Stimulated activated CD4-positive, alpha-beta T cell treated with anti-CD3 and anti-CD28 coated beads, Interleukin-4, amount 100 ng/mL, for 48 hours (primary cell): ENCODE data around the gene DNAJB1.

Source experiments
- DNase-seq, 2 donors: peaks; one replicate each; pipeline ENCODE4 v3.0.0-alpha.2; 2020; ENCODE audit warnings: low read depth in 2 of 2

The DNAJB1 gene

DNA sequence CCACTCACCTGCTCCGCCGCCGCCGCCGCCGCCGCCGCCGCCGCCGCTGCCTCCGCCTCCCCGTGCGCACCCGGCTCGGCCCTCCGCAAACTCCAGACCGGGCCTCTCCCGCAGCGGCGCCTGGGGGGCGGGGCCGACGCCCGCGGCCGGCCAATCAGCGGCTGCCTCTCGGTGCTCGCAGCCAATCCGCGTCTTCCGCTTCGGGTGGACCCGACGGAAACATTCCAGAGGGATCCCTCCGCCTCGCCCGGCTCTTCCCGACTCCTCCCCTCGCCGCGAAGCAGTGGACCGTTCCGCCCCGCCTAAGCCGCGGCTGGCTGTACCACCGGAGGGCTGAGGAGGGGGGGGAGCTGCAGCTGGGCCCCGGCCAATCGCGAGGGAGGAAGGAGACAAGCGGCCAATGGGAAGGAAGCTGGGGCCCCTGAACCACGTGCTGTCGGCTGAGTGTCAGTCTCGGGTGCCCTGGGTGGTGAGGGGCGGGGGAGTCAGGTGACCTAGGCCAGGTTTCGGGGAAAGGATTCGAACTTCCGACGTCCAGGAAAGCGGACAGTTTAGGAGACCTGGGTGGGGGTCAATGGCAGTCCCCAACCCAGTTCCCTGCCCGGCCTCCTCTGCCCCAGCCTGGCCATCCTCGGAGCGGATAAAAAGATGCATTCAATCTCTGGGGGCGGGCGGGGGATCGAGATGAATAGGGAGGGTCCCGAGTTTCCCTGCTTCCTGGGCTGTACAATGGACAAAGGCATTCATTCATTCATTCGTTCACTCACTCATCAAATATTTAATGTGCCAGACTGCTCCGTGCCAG is 22.0 kb downstream of the DNAJB1 start, which contains the start of gene GIPC1:
Gene GIPC1 (minus strand): TSS at position 99 of the 805 bp plus-strand sequence. CDS start 13,151 bp downstream, outside the sequence.
- peak; percentile 72 to 81 for DNase-seq

DNA sequence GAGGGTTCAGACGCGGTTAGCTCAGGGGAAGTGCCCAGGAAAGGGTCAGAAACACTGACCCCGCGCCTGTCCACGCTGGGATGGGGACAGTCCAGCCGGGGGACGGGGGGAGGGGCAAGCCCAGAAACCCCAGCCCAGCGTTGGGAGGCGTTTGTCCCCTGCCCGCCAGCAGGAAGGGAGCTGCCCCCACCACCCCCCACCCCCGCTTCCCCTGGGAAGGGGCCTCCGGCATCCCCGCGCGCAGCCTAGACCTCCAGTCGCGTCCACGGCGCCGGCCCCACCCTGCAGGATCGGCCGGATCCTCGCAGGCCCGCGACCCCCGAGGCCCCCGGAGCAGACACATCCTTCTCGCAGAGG is 22.5 kb downstream of the DNAJB1 start:
- no peak for DNase-seq

- DNase-seq: no peak
These were observed 23.1 kb downstream of the DNAJB1 start for GRCh38 chr19:14494910-14495671.

- no peak for DNase-seq
These were observed 23.8 kb downstream of the DNAJB1 start for GRCh38 chr19:14494411-14494810.

- DNase-seq: no peak
These were observed 25.4 kb downstream of the DNAJB1 start for GRCh38 chr19:14492756-14493337.

GRCh38 chr19:14487370-14488125 is 30.6 kb downstream of the DNAJB1 start:
- no peak for DNase-seq

DNA sequence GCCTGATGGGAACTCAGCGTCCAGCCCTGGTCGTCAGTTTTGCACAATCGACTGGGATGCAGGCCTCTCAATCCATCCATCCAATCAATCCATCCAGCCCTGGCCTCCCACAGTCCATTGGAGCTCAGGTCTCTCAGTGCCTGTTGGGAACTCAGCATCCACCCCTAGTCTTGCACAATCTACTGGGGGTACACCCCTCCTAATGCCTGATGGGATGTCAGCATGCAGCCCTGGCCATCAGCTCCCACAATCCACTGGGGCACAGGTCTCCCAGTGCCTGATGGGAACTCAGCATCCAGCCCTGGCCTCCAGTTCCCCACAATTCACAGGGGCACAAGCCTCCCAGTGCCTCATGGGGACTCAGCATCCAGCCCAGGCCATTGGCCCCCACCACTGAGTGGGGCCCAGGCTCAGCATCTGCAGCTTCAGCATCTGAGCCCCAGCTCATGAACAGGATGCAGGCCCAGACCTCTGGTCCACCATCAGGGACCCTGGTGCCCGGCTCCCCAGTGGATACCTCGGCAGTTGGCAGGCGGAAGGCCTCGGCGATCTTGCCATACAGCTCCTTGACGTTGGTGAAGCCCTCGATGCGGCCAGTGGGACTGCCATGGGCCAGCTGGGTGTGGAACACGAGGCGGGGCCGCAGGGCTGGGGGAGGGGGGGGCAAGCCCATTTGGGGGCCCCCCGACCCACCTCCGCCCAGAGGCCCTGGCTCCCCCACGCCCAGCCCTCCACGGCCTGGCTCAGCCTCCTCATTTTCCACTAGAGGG is 35.8 kb downstream of the DNAJB1 start:
- no peak for DNase-seq

DNA sequence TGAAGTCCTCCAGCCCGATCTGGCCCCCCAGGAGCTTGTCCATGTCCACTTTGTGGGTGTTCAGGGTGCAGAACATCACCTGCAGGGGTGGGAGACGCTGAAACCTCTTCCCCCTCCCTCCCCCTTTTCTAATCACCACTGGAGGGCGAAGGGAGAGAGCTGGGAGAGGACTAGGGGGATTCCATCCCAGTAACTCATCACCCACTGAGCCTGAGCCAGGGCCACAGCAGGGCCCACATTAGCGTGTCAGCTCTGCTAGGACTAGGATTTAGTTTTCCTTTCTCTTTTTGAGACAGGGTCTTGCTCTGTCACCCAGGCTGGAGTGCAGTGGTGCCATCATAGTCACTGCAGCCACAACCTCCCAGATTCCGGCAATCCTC is 37.5 kb downstream of the DNAJB1 start:
- no peak for DNase-seq

- peak; percentile 61 to 75 for DNase-seq
These were observed 38.1 kb downstream of the DNAJB1 start for GRCh38 chr19:14479975-14480699.

DNA sequence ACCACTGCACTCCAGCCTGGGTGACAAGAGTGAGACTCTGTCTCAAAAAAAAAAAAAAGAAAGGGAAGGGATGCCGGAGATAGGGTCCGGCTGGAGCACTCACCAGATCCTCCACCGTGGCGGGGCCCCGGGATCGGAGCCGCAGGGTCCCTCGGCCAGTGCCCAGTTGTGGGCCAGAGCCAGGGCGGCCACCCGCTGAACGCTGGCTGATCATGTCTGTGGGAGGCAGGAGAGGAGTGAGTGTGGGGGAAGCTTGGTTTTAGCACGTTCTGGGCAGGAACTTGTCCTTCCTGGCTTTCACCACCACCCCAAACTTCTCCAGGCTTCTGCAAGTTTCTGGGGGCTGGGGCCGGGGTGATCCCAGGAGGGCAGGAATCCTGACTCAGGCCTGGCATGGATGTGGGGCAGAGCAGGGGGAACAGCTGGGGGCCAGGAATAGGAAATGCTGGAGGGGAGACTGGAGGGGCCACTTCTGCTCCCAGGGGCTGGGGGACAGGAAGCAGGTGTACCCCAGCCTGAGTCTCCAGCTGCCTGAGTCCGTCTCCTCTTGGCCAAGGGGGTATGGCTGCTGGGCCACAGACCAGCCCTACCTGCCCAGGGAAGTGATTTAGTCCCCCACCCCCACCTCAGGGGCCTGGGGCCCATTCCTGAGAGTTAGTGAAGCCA is 38.8 kb downstream of the DNAJB1 start:
- no peak for DNase-seq

DNA sequence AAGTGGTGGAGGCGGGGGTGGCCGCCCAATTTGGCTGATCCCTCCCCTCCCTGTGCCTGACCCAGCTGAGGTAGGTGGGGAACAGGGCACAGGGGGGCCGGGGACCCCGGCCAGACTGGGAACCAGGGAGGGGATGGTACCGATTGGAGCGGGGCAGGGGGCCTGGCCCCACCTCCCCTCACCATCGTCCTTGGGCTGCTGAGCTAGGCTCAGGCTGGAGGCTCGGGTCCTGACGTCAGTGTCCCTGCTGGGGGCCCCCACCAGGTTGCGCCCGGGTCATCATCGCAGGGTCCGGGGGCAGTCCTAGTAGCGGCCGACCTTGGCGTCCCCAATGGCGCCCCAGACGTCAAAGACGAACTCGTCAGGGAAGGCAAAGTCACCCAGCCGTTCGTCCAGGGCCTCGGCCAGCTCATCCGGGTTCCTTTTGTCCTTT is 40.1 kb downstream of the DNAJB1 start:
- DNase-seq: no peak

GRCh38 chr19:14477418-14478112 is 40.6 kb downstream of the DNAJB1 start:
- no peak for DNase-seq

DNA sequence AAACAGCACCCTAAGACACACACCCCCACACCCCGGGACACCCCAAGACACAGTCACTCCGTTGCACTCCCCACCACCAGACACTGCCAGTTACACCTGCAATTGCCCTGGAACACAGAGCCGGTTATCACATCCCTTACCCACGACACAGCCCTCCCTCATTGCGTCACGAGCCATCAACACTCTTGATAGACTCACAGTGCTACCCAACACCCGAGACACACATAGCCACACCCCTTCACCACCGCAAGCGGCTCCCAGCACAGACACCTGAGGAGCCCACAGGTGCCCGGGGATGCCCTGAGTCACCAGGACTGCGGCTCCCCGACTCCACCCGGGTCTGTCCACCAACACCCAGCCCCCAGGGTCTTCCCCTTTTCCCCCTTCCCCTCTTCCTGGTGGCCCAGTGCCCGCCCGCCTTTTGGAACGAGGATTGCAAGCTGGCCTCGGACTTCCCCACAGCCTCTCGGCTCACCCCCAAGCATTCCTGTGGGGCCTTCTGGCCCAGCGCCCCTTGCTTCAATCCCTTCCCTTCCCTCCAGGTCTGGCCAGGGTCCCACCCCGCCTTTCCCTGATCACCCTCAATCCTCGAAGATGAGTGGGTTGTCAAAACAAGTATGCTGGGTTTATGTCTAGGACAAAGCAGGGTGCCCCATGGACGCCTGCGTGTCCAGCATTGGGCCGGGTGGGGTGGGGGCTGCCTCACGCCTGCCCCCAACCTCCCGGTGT is 41.4 kb downstream of the DNAJB1 start:
- no peak for DNase-seq

DNA sequence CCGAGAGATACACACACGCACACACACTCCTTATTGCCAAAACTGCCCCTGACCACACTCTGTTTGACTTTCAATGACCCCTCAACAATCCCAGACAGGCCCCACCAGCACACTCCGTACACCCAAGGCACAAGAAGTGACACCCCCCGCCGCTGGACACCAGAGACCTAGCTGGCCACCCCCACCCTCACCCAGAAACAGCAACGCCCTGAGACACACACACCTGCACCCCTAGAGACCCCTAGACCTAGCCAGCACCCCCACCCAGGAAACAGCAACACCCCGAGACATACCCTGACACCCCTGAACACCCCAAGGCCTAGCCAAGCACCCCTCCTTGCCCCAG is 41.9 kb downstream of the DNAJB1 start:
- no peak for DNase-seq

GRCh38 chr19:14475251-14476073 is 42.7 kb downstream of the DNAJB1 start, which contains the start of gene PTGER1:
TSS of gene PTGER1 (minus strand) at chr19:14475354. CDS start at chr19:14474320, 1,034 bp downstream.
- peak in 1 of 2 donors; percentile 39 for DNase-seq

DNA sequence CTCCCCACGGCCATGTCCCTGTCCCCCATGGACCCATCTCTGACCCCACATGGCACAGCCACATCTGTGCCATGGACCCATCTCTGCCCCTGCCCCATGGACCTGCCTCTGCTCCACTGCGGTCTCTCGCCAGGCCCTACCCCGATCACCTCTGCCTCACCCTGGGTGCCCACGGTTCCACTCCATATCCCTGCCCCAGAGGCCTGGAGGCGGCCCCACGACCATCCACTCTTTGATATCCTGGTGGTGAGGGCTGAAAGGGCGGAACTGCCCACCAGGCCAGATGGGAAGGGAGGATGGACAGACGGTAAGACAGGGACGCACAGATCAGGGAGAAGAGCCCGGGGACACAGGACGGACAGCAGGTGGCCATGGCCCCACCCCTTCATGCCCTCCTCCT is 43.4 kb downstream of the DNAJB1 start:
- DNase-seq: no peak

DNA sequence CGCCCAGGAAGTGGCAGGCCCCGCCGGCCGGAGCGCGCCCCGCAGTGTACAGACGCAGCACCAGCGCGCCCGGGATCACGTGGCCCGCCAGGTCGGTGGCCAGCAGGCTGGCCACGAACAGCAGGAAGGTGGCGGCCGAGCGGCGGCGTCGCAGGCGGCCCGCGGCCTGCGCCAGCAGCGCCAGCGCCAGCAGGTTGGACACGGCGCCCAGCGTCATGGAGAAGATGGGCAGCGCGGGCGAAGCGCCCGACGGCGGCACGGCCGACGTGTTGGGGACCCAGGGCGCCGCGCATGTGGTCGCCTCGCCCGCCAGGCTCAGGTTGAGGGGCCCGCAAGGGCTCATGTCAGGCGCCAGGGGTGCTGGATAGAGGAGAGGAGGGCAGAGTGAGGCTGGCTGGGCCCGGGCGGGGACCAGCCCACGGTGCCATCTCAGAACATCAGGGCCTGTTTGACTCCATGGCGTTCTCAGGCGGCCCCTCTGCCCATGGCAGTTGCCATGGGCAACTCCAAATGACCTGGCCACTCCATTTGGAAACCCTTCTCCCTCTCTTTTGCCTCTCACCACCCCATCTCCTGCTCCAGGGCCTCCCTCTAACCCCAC is 44.1 kb downstream of the DNAJB1 start:
- no peak for DNase-seq
